GM10847 (cell line): Measurements from ENCODE around the gene TSC22D1.

Experiments
- POLR2A ChIP-seq: IDR thresholded peaks from 2 replicates; pipeline ENCODE4 v1.6.1; 2011; ENCODE audit not compliant: insufficient read length; ENCODE audit errors: extremely low read depth

The TSC22D1 gene

GRCh38 chr13:44575741-44576350 is at the start of gene TSC22D1:
Gene TSC22D1, minus strand, starts transcription at chr13:44576330. Its CDS starts 256 bp downstream, at chr13:44576074.
- TF ChIP-seq POLR2A = no peak

DNA sequence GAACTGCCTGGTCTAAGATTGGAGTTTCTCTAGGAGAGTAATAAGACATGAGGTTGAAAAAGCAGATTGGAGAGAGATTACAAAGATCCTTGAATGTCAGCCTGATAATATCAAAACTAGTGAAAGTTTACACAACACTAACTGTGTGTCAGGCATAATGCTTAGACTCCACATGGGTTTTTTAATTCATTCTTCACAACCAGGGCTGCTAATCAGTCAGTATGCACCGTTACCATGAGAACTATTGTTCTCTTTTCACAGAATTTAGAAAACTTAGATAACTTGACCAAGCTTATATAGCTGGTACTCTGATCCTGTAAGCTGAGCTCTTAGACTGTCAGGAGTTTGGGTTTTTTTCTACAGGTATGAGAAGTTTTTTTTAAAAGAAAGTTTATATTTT is 46.6 kb upstream of the TSC22D1 start:
- TF ChIP-seq POLR2A = no peak

DNA sequence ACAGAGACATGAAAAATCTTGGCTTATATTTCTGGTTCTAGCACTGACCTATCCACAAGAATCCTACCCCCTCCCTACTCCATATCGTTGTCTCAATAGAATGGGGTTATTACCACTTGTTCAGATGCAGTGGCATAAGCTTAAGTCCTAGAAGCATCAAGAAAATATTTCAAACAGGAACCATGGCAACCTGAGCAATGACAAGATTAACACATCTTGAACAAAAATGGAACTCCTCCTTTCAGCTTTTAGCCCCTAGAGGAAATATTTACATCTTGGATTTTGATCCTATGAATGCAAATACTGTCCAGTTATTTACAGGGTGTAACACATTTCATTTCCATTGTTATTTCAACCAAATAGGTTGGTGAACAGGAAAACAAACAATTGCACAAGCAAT is 46.1 kb upstream of the TSC22D1 start:
- no peak for TF ChIP-seq POLR2A

- no peak for TF ChIP-seq POLR2A
Observed at GRCh38 chr13:44620057-44620456, 43.9 kb upstream of the TSC22D1 start.

DNA sequence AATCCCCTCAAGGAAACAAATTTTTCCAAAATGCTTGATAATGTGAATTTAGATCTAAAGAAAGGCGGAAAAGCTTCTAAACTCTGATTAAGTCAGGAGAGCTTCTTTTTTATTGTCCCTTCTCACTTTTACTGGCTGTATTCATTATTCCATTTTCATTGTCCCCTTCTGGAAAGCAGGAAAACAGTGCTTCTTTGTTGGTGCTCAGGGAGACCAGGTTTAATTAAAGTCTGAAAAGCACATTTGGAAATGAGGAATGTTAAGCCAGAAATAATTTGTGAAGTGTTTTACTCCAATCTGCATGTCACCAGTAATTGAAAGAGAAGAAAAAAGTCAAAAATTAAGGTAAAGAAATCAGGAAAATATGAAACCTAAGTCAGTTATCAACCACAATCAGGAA is 43.5 kb upstream of the TSC22D1 start:
- TF ChIP-seq POLR2A = no peak

GRCh38 chr13:44618326-44618725 is 42.2 kb upstream of the TSC22D1 start:
- no peak for TF ChIP-seq POLR2A

DNA sequence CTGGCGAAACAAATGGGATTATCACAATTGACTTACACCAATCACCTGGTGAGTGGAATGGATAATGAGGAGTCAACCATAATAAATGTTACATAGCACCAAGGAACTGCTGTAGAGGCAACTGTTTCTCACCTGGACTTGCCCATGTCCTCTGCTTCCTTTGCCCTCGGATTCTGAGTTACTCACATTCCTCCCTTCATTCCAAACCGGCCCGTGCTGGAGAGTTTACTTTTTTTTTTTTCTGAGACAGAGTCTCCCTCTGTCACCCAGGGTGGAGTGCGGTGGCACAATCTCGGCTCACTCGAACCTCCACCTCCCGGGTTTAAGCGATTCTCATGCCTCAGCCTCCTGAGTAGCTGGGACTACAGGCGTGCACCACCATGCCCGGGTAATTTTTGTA is 41.5 kb upstream of the TSC22D1 start:
- TF ChIP-seq POLR2A = no peak

- no peak for TF ChIP-seq POLR2A
Observed at GRCh38 chr13:44609137-44609536, 33.0 kb upstream of the TSC22D1 start.

GRCh38 chr13:44605721-44606120 is 29.6 kb upstream of the TSC22D1 start:
- no peak for TF ChIP-seq POLR2A

GRCh38 chr13:44605275-44605674 is 29.1 kb upstream of the TSC22D1 start:
- TF ChIP-seq POLR2A = no peak

- no peak for TF ChIP-seq POLR2A
Observed at GRCh38 chr13:44601586-44601985, 25.5 kb upstream of the TSC22D1 start.

DNA sequence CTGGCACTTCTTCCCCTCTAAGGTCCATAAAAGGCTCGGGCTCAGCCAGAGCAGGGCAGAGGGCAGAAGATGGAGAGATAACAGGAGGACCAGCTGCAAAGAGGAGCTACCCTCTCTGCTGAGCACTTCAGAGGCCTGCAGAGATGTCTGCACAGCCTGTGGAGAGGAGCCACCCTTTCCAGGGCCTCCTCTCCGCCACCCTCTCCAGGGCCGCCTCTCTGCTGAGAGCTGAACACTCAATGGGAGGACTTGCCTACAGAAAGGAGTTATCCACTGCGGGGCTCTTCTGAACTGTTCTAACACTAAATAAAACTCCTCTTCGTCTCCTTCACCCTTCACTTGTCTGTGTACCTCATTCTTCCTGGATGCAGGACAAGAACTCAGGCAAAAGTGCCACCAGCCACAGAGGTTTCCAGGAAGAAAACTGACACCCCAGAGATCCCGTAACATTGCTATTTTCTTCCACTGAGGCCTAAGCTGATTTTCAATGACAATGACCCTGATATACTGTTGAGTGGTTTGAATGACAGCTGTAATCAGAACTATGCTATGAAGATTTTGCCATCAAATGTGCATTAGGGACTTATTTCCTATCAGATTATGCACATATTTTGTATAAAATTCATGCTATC is 16.2 kb upstream of the TSC22D1 start:
- no peak for TF ChIP-seq POLR2A

DNA sequence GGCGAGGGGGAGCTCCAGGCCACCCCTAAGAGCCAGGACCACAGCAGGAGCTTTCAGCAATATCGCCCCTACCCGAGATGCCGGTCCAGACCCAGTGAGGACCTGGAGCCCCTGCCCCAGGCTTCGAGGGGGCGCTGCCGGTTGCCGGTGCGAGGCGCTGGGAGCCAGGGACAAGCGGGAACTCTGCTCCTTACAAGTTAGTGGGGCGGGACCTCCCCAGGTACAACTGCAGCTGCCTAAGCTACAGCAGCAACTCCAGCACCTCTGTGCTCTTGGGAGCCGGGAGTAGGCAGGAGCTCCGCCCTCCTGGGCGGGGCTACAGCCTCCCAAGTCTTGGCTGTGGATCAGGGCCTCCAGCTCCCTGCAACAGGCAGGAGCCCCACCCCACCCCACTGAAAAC is 15.2 kb upstream of the TSC22D1 start:
- no peak for TF ChIP-seq POLR2A

- no peak for TF ChIP-seq POLR2A
Observed at GRCh38 chr13:44583137-44583536, 7.0 kb upstream of the TSC22D1 start.

DNA sequence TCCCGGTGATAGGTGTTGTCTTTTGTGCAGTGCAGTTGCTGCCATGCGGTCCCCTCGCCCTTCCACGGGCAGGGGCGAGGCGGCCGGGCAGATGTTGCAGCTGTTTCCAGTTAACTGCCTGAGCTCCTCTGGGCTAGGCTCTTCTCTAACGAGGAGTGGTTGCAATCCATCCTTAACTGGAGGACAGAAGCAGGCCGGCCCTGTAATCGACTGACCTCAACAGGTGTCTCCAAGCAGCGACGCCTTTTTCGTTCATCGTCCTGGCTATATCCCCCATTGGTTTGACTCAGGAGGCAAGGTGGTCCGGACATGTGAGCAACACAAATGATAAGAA is 1.9 kb upstream of the TSC22D1 start:
- TF ChIP-seq POLR2A = no peak

DNA sequence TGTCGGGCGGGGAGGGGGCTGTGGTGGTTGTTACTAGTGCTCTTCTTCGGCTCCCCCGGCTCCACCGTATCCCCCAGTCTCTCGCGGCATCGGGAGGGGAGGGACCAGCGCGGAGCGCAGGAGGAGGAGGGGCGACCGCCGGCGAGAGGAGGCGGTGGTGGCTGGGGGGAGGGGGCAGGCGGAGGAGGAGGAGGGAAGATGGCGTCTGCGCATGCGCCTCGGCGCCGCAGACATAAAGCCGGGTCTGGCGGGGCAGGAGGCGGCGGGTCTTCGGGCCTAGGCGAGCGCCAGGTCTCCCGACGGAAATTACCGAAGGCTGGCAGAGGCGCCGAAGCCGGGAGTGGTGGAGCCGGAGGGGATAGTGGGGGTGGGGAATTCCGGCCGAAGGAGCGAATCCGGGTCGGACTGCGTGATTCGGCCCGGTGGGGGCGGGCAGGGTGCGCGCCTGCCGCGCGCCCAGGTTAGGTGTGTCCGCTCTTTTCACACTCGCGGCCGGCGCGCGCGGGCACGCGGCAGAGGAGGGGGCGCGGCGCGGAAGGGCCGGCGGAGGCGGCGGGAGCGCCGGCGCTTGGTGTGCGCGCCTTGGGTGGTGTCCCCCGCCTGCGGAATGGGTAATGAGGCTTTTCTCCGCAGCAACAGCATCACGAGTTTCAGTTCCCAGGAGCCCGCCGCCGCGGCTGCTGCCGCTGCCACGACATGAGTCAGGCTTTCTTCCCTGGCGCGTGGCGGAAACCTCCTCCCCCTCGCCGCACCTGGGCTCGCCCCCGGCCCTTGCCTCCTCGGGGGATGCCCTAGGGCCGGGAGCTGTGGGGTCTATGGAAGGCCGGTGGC is 1.3 kb upstream of the TSC22D1 start:
- no peak for TF ChIP-seq POLR2A
